ENCODE results near the gene DUSP8. TPM values are rescaled to one million over a fixed set of nuclear protein-coding genes. Genes with fewer than 3 reads are reported as not detected.

The DUSP8 gene
- total and polyA plus RNA-seq, 2 donors (not counting 1 experiment from before 2014, with no cell fraction given), result 4.3 to 7.2 TPM

- peaks cover 0 to 8% (median 4%) of the 10 kb centered on the region in 4 experiments for H3K27me3 ChIP-seq (replicated peaks in 1 of 4; ENCODE audit: control extremely low read depth in 1 of 4, control insufficient read depth in 3 of 4, insufficient read depth in 4 of 4, low read length in 3 of 4)
- TF ChIP-seq EZH2 (IDR thresholded peaks at IDR 0.05; ENCODE audit: borderline replicate concordance, insufficient read depth, low read depth, low read length, poor library complexity, severe bottlenecking), result no peak
- TF ChIP-seq CTCF (IDR thresholded peaks at IDR 0.05), result no peak
- Mint-ChIP-seq H3K9me3 (ENCODE audit: insufficient read depth) (no peaks in the 10 kb centered on the region), H3K4me3 (no peak overlapping the region), H3K27me3 (peaks cover 13% of the 10 kb centered on the region), H3K4me1 (peaks cover 17% of the 10 kb centered on the region), H3K27ac (no peak overlapping the region)
- DNase-seq (no peak), ATAC-seq (ENCODE audit: low read depth) (no peak)
- peaks cover 0 to 35% of the 10 kb centered on the region in 2 experiments for H3K36me3 ChIP-seq (replicated peaks in 1 of 2; ENCODE audit: control extremely low read depth in 1 of 2, control insufficient read depth in 1 of 2, extremely low read depth in 1 of 2, insufficient read depth in 2 of 2, low read length in 1 of 2)
- 97% methylated on average over 11 of the region's 14 CpGs for WGBS (ENCODE audit: insufficient coverage)
- no peaks in the 10 kb centered on the region for H3K4me1 ChIP-seq (ENCODE audit: control insufficient read depth in 2 of 2, insufficient read depth in 2 of 2, low read length in 2 of 2)
- no peak overlapping the region for H2AFZ ChIP-seq (ENCODE audit: insufficient read depth, low read depth, low read length, poor library complexity, severe bottlenecking)
- H3K4me2 ChIP-seq (replicated peaks; ENCODE audit: low read depth, low read length, poor library complexity, severe bottlenecking), result no peak overlapping the region
- intact Hi-C loops (cut with micrococcal nuclease), result no loop called here
- no peak overlapping the region for H3K9ac ChIP-seq (ENCODE audit: low read length)
- CTCF ChIA-PET, result no interaction called here
- peaks cover 78% of the 10 kb centered on the region for H3K79me2 ChIP-seq (ENCODE audit: control insufficient read depth, insufficient read depth, low read length)
- no peaks in the 10 kb centered on the region for H3K9me3 ChIP-seq (ENCODE audit: control extremely low read depth in 1 of 3, control insufficient read depth in 2 of 3, insufficient read depth in 1 of 3, low read length in 2 of 3)
- H3K4me3 ChIP-seq (ENCODE audit: control extremely low read depth in 1 of 5, extremely low read depth in 1 of 5, insufficient read depth in 1 of 5, low read depth in 2 of 5, low read length in 4 of 5), result no peak overlapping the region
- H3K27ac ChIP-seq (ENCODE audit: low read length in 2 of 2), result no peak overlapping the region
- peaks cover 73% of the 10 kb centered on the region for H4K20me1 ChIP-seq (ENCODE audit: control insufficient read depth, insufficient read depth, low read length, poor library complexity, severe bottlenecking)
- POLR2A ChIA-PET, result no interaction called here
These were observed 37.4 kb downstream of the DUSP8 start for GRCh38 chr11:1534682-1535081.

DNA sequence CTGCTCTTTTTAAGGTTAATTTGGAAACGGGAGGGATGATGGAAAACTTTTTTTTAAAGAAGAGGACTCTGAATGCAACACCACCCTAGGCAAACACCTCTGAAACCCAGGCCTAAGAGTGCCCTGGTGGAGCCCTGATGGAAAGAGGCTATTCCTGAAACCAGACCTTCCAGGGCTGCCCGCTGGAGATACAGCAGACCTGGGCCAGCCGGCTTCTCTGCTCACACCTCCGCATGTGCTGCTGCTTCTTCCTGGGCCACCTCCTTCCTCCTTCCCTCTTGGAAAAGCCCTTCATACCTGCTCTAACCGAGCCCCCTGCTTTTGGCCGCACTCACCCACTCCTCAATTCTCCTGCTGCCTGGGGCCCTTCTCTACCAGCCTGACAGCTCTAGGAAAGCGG is 37.9 kb downstream of the DUSP8 start:
- 95% methylated on average over 5 of the region's 7 CpGs for WGBS (ENCODE audit: insufficient coverage)
- no peak overlapping the region for H3K9ac ChIP-seq (ENCODE audit: low read length)
- H3K9me3 ChIP-seq (ENCODE audit: control extremely low read depth in 1 of 3, control insufficient read depth in 2 of 3, insufficient read depth in 1 of 3, low read length in 2 of 3), result no peaks in the 10 kb centered on the region
- no peak overlapping the region for H3K4me2 ChIP-seq (replicated peaks; ENCODE audit: low read depth, low read length, poor library complexity, severe bottlenecking)
- Mint-ChIP-seq H3K9me3 (ENCODE audit: insufficient read depth) (no peaks in the 10 kb centered on the region), H3K4me1 (peaks cover 17% of the 10 kb centered on the region), H3K4me3 (no peak overlapping the region), H3K27me3 (peaks cover 9% of the 10 kb centered on the region), H3K27ac (no peak overlapping the region)
- ChIA-PET CTCF (no interaction called here), POLR2A (no interaction called here)
- H3K27ac ChIP-seq (ENCODE audit: low read length in 2 of 2), result no peak overlapping the region
- no peaks in the 10 kb centered on the region for H3K4me1 ChIP-seq (ENCODE audit: control insufficient read depth in 2 of 2, insufficient read depth in 2 of 2, low read length in 2 of 2)
- peaks cover 0 to 35% of the 10 kb centered on the region in 2 experiments for H3K36me3 ChIP-seq (replicated peaks in 1 of 2; ENCODE audit: control extremely low read depth in 1 of 2, control insufficient read depth in 1 of 2, extremely low read depth in 1 of 2, insufficient read depth in 2 of 2, low read length in 1 of 2)
- DNase-seq, result no peak
- ATAC-seq (ENCODE audit: low read depth), result no peak
- no peak overlapping the region for H3K4me3 ChIP-seq (ENCODE audit: control extremely low read depth in 1 of 5, extremely low read depth in 1 of 5, insufficient read depth in 1 of 5, low read depth in 2 of 5, low read length in 4 of 5)
- peaks cover 0 to 8% (median 4%) of the 10 kb centered on the region in 4 experiments for H3K27me3 ChIP-seq (replicated peaks in 1 of 4; ENCODE audit: control extremely low read depth in 1 of 4, control insufficient read depth in 3 of 4, insufficient read depth in 4 of 4, low read length in 3 of 4)
- H3K79me2 ChIP-seq (ENCODE audit: control insufficient read depth, insufficient read depth, low read length), result peaks cover 83% of the 10 kb centered on the region
- H4K20me1 ChIP-seq (ENCODE audit: control insufficient read depth, insufficient read depth, low read length, poor library complexity, severe bottlenecking), result peaks cover 78% of the 10 kb centered on the region
- TF ChIP-seq CTCF (IDR thresholded peaks at IDR 0.05), result no peak
- no peak for TF ChIP-seq EZH2 (IDR thresholded peaks at IDR 0.05; ENCODE audit: borderline replicate concordance, insufficient read depth, low read depth, low read length, poor library complexity, severe bottlenecking)
- intact Hi-C loops (cut with micrococcal nuclease), result no loop called here
- H2AFZ ChIP-seq (ENCODE audit: insufficient read depth, low read depth, low read length, poor library complexity, severe bottlenecking), result no peak overlapping the region

Data from B cell (primary cell).